Upper lobe of left lung (tissue), 4 donors: ENCODE results near the gene CNGA1.

Experiments
- POLR2A ChIP-seq, 4 donors: fragments of 450-650 bp; IDR thresholded peaks; one replicate each; pipeline ENCODE4 v1.5.1; 2016 to 2017; ENCODE audit warnings: antibody characterized with exemption in 4 of 4, mild to moderate bottlenecking in 2 of 4
- TF ChIP-seq, protein P1 (sequence below), 6 experiments: fragments of 450-650 bp in 4 of 6; fragments of 200-600 bp in 2 of 6; sonication (generic) in 2 of 6; IDR thresholded peaks; one replicate each; pipeline ENCODE4 v1.5.1; 2016 to 2019; ENCODE audit warnings: antibody characterized with exemption in 6 of 6

DNA sequence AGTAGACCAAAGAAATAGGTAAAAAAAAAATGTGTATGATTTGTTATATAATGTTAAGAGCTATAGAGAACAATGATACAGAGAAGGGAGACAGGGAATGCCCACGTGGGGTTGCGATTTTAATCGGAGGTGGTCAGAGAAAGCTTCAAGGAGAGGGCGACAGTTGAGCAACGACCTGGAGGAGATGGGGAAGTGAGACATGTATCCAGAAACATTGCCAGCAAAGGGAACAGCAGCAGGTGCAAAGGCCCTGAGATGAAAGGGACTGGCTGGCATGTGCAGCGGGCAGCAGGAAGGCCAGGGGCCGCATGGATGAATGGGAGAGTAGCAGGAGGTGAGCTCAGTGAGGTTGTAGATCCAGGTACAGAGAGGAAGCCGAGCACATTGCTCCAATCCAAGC, 33.0 kb upstream of the CNGA1 start:
- no peak for TF ChIP-seq POLR2A (IDR thresholded peaks at IDR 0.05)
- TF ChIP-seq, protein P1, sequence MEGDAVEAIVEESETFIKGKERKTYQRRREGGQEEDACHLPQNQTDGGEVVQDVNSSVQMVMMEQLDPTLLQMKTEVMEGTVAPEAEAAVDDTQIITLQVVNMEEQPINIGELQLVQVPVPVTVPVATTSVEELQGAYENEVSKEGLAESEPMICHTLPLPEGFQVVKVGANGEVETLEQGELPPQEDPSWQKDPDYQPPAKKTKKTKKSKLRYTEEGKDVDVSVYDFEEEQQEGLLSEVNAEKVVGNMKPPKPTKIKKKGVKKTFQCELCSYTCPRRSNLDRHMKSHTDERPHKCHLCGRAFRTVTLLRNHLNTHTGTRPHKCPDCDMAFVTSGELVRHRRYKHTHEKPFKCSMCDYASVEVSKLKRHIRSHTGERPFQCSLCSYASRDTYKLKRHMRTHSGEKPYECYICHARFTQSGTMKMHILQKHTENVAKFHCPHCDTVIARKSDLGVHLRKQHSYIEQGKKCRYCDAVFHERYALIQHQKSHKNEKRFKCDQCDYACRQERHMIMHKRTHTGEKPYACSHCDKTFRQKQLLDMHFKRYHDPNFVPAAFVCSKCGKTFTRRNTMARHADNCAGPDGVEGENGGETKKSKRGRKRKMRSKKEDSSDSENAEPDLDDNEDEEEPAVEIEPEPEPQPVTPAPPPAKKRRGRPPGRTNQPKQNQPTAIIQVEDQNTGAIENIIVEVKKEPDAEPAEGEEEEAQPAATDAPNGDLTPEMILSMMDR (IDR thresholded peaks at IDR 0.05), result no peak
